HG03280 (cell line): Measurements from ENCODE around the gene ASPG.

Source experiments
- ATAC-seq: cut with Tn5 transposase; IDR thresholded peaks from one replicate; pipeline ENCODE4 v1.9.1; 2021; ENCODE audit warnings: mild to moderate bottlenecking, moderate library complexity; ENCODE audit not compliant: unreplicated experiment

ASPG gene

DNA sequence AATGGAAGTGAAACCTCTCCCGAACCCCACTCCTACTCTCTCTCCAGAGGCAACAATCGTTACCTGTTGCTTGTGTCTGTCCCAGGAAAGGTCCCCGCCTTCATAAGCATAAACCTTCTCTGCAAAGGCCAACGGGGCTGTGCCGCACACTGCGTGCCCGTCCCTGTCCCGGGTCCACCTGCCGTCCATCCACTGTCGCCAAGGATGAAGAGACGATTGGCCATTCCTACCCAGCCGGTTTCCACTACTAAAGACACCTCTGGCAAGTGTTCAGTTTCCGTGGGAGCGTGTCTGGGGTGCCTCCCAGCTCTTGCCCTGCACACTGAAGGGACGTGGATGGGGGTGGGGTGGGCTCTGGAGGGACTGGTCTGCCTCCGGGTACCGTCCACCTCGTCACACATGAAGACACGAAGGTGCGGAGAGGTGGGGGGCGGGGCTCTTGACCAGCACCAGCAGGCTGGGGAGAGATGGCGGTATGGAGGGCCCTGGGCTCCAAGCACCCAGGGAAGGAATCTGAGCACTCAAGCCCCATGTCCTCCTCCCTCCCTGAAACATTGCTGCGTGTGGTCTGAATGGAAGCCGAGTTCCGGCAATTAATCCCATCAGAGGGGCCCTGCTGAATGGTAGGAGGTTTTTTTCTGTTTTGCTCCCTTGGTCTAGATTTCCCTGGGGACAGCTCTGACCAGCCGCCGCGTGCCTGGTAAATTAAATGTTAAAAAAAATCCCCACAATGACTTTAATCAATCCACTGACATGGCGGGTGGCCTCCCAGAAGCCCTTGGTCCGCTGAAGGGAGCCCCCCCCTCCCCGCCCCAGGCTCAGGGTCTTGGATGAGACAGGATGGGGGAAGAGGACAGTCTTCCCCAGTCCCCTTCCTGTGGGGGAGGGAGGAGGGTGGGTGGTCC, 48.8 kb downstream of the ASPG start:
- no peak for ATAC-seq

DNA sequence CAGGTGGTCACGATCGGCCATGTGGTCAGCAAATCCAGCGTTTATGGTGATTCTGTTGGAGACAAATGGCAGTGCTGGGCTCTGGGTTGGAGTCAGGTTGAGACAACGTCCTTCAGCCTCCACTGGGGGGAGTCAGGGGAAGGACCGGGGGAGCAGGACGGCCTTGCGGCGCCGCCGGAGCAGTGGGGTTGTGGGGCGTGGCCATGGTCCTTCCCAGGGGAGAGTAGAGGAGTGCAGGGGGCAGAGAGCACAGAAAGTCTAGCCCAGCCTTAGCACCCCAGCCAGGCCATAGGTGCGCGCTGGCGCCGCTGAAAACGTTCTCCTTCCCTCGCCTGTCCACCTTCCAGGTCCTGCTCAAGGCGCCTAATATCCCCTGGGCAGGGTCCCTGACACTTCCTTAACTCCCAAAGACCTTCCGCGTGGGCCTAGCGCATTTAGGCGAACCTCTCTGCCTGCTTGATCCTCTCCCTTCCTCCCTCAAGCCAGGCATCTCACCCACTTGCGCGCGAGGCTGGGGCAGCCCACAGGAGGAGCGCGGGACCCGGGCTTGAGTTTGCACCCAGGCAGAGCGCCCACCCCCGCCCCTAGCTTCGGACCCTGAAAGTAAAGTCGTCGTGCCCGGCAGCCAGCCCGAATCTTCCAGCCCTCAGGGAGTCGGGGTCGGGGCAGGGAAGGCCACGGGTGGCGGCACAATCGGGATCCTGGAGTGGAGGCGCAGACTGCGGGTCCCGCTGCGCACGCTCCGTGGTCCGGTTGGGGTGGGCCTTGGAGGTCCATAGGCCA, 49.8 kb downstream of the ASPG start:
- no peak for ATAC-seq

DNA sequence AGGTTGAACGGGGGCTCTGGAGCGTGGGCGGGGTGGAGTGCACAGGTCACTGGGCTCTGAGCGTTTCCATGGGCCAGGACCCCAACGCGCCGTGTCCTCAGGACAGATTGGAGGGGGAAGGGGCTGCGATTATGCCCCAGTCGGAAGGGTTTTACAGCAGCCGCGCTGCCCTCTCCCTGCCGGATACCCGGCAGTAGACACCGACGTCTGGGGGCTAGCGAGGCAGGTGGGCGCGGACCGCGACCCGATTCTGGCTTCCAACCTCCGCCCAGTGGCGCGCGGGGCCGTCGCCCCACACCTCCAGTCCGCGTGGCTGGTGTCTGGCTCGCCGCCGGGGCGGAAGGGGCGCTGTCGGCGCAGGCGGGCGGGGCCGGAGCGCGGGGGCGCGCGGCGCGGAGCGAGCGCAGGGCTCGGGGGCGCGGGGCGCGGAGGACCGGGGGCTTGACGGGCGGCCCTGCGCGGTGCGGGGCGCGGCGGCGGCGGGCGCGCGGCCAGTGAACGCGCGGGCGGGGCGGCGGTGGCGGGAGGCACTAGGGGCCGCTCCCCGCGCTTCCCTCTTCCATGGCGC, 50.5 kb downstream of the ASPG start:
- ATAC-seq, result no peak

DNA sequence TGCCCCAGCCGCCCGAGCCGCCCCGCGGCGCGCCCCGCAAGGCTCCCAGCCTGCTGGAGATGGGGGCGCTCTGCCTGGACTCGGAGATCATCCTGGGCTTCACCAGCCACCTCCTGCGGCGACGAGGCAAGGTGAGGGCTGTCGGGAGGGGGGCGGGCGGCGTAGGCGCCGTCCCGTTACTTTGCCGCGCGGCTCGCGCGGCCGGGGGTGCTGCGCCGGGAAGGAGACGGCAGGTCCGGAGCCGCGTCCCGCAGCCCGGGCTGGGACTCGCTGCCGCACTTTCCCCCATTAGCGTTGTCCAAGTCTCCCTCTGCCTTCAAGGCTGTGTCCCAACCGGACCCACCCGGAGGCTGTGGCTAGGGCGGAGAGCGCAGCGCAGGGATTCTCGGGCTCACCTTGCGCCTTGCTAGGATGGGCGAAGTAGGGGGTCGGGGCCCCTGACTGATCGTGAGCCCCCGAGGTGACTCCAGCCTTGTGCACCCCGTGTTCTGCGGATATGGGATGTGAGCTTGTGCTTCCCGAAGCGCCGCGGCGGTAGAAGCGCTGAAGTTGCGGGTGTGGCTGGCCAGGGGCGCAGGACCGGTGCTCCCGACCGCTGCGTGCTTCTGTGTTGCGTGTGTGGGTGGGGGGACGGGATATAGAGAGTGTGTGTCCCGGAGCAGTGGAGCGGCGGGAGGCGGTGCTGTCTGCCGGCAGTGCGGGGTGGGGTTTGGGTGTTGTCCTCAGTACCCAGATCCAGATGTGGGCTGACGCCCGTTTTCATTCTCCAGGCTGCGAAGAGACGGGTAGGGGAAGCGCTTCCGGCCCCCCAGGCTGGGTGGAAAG, 51.2 kb downstream of the ASPG start:
- ATAC-seq, result no peak

DNA sequence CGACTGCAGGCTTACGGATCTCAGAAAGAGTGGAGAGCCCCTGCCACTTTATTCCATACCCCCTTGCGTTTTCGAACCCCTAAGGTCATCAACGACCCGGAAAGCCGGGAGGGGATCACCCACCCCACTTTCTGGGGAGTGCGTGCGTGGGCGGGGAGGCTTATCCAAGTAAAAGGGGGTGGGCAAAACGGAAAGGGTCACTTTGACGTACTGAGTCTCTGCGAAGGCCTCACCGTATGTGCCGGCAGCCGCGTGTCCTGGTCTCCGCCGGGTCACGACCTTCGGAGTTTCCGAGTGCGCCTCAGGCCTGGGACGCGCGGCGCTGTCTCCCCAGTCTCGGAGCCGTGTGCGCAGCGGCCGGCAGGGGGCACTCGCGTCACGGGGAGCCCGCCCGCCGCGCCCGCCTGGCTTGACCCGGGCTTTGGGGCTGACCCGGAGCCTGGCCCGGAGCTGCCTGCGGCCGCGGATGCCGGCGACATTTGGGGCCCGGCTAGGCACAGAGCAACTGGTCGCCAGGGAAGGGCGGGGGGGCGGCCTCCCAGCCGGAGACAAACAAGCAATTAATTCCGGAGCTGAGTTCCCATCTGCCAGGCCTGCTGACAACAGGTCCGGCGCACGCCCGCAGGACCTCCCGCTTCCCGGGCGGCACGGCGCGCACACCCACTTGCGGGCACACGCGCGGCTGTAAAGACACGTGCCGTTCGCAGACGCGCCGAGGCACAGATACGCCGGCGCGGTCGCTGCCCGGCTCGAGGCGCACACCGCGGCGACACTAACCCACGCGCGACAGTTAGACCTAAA, 52.0 kb downstream of the ASPG start:
- ATAC-seq, result no peak

- no peak for ATAC-seq
These were observed 52.7 kb downstream of the ASPG start, which contains the start of gene KIF26A for GRCh38 chr14:104138098-104138717. Gene KIF26A, plus strand, starts transcription at chr14:104138587. Its CDS starts 136 bp downstream, at chr14:104138723.

- ATAC-seq, result no peak
These were observed 53.4 kb downstream of the ASPG start for GRCh38 chr14:104138718-104139459.

GRCh38 chr14:104139460-104140212, 54.1 kb downstream of the ASPG start:
- ATAC-seq, result no peak

DNA sequence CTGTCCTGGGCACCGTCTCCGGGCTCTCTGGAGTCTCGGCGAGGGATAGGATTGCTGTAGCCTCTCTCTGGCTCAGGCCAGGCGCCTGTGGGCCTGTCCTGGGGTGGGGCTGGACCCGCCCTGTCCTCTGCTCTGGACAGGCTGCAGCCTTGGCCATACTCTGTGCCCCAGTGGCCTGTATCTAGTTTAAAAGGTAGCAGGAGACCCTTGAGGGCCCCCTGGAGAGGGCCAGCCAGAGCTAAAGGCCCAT, 54.6 kb downstream of the ASPG start:
- no peak for ATAC-seq

DNA sequence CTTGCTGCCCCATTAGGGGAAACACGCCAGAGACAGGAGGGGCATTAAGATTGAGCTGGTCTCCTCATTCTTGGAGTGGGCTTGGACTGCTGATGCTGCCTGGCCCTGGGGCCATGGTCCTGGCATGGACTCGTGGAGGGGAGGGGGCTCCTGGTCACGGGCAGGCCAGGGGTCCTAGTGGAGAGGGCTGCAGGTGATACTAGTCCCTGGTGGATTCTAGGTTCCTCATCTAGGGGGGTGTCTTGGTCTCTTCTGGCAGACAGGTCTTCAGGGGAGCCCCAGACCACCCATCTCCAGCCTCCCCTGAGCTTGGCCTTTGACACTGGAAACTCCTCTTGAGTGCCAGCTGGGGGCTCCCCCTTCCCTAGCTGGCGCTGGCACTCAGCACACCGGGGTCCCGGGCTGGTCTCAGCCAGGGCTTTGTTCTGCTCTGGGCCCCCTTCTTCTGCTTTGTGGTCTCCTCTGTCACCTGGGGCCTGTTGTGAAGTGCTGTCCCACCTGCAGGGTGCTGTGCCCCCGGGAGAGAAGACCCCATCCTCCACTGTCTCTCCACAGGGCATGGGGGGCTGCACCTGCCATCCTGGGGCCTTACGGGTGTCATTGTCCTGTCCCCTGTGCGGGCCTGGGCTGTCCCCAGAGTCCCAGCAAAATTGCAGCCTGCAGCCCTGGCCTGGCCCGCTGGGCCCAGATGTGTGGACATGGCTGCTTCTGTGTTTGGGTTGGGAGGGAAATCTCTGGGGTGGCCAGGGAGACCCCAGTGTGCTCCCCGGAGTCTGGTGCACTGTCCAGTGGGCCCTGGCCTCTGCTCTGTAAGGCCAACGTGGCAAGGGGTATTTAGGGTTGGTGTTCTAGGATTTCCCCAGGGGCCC, 55.2 kb downstream of the ASPG start:
- no peak for ATAC-seq

DNA sequence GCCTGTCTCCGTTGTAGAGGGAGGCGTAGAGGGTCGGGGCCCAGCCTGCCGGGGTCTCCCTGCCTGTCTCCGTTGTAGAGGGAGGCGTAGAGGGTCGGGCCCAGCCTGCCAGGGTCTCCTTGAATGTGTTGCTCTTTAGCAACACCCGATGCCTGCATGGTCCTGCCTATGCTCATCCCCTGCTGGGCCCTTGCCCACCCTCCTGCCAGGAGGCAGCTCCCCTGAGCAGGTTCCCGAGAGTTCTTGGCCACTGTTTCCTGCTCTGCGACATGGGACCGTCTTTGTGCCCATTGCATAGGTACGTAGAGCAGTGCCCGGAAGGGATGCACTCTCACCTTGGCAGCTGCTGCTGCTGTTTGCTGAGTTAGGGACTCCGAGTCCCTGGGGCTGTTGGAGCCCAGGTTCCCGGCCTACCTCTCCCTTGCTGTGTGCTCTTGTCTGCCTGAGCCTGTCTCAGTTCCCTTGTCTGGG, 56.2 kb downstream of the ASPG start:
- ATAC-seq, result no peak

- ATAC-seq, result no peak
These were observed 56.8 kb downstream of the ASPG start for GRCh38 chr14:104142136-104142945.

DNA sequence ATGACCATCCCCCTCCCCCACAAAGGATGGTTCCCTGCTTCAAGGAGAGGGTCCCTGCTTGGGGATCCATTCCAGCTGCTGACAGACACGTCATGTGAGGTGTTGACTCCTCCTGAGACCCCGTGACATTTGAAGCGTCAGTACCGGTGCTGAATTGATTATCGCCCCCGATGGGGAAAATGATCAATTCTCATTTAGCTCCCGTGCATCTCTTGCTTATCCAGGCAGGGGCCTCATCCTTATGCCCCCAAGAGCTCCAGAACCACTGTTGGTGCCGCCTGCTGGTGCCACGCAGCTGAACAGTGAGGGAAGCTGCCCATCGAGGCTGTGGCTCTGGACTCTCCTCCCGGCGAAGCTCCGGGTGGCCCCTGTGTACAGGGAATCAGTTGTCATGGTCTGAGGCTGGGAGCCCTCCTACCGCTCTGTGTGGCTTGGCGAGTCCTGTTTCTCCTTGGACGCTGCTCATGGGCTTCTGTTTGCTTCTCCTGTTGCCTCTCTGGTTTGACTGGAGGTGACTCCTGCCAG, 57.5 kb downstream of the ASPG start:
- no peak for ATAC-seq

- ATAC-seq, result no peak
These were observed 58.3 kb downstream of the ASPG start for GRCh38 chr14:104143521-104144452.

GRCh38 chr14:104144453-104144790, 58.9 kb downstream of the ASPG start:
- no peak for ATAC-seq
